CD4-positive, alpha-beta T cell (primary cell): ENCODE results near the gene FILIP1. TPM values are rescaled to one million over a fixed set of nuclear protein-coding genes. Genes with fewer than 3 reads are reported as not detected.
"Not testable (repeated sequence)": the region's sequence is repeated elsewhere in the genome, so short reads cannot be mapped to it uniquely, and the experiment has no call there.

Experiments used
- ATAC-seq: fragments of 200-7000 bp; cut with Tn5 transposase; one replicate; pipeline ENCODE4 v1.10.0; 2022; ENCODE audit warnings: mild to moderate bottlenecking; ENCODE audit not compliant: poor library complexity
- CTCF ChIA-PET: fragments of 350-600 bp; sonication (Branson Sonifier 250); formaldehyde crosslinking; loops from one replicate; lab custom pipeline; 2021; ENCODE audit warnings: antibody characterized with exemption, inconsistent platforms; lab: Charles Lee
- POLR2A ChIA-PET: fragments of 350-600 bp; sonication (Branson Sonifier 250); formaldehyde crosslinking; loops from one replicate; lab custom pipeline; 2021; ENCODE audit warnings: antibody characterized with exemption, inconsistent platforms; lab: Charles Lee
- DNase-seq, 14 experiments: peaks; one replicate each; pipeline ENCODE4 v3.0.0-alpha.2; 2013 to 2020; ENCODE audit warnings: mixed read lengths in 2 of 14
- H3K27ac ChIP-seq, 2 donors: one replicate each; pipeline versions ENCODE4 v1.5.1 to v1.7.0; 2013; ENCODE audit warnings: low read length in 2 of 2, low read depth in 1 of 2, mild to moderate bottlenecking in 1 of 2
- H3K27me3 ChIP-seq, 2 experiments: 1 replicate in 1 of 2; 2 replicates in 1 of 2; pipeline versions ENCODE4 v1.6.1 to v1.7.0; 2013; ENCODE audit warnings: low read length in 2 of 2, control low read depth in 1 of 2, mild to moderate bottlenecking in 1 of 2, moderate library complexity in 1 of 2; ENCODE audit not compliant: insufficient read depth in 2 of 2, control insufficient read depth in 1 of 2
- H3K36me3 ChIP-seq: one replicate; pipeline ENCODE4 v1.6.1; 2013; ENCODE audit warnings: low read length, control low read depth; ENCODE audit not compliant: insufficient read depth
- H3K4me1 ChIP-seq: one replicate; pipeline ENCODE4 v1.6.1; 2013; ENCODE audit warnings: low read length, control low read depth; ENCODE audit not compliant: insufficient read depth
- H3K4me3 ChIP-seq: one replicate; pipeline ENCODE4 v1.5.1; 2013; ENCODE audit warnings: mild to moderate bottlenecking, low read length, moderate library complexity
- H3K9me3 ChIP-seq, 2 experiments: 1 replicate in 1 of 2; 2 replicates in 1 of 2; pipeline versions ENCODE4 v1.6.1 to v1.7.0; 2013; ENCODE audit warnings: low read length in 2 of 2, mild to moderate bottlenecking in 2 of 2, control low read depth in 1 of 2, moderate library complexity in 1 of 2; ENCODE audit not compliant: control insufficient read depth in 1 of 2, insufficient read depth in 1 of 2
- H3K27ac Mint-ChIP-seq: one replicate; pipeline ENCODE4 v1.8.0; 2020; ENCODE audit warnings: mixed read lengths
- H3K27me3 Mint-ChIP-seq: one replicate; pipeline ENCODE4 v1.8.0; 2021; ENCODE audit warnings: mixed read lengths
- H3K36me3 Mint-ChIP-seq: one replicate; pipeline ENCODE4 v1.8.0; 2021; ENCODE audit warnings: low read depth, mixed read lengths
- H3K4me1 Mint-ChIP-seq: one replicate; pipeline ENCODE4 v1.8.0; 2021; ENCODE audit warnings: low read depth, mixed read lengths
- H3K4me3 Mint-ChIP-seq: one replicate; pipeline ENCODE4 v1.8.0; 2020; ENCODE audit warnings: mild to moderate bottlenecking, mixed read lengths
- H3K9me3 Mint-ChIP-seq: one replicate; pipeline ENCODE4 v1.8.0; 2020; ENCODE audit warnings: mixed read lengths
- CTCF ChIP-seq: fragments of 200-600 bp; IDR thresholded peaks from one replicate; pipeline ENCODE4 v1.8.0; 2022; ENCODE audit warnings: antibody characterized with exemption, mild to moderate bottlenecking
- intact Hi-C, 2 experiments: fragments of 100-400 bp; cut with DNase I in 1 of 2; cut with micrococcal nuclease in 1 of 2; formaldehyde crosslinking; loops; one replicate each; pipeline versions ENCODE4 v1.15.1 to v1.9.0; 2023 to 2025; cut with DNase I, micrococcal nuclease
- total RNA-seq, 174 experiments: library from RNA in 2 of 174; stranded (reverse) in 2 of 174; gene quantifications; one replicate each; pipeline ENCODE4 v1.2.3 and lab custom pipeline; 2021 to 2026

The FILIP1 gene
- total RNA-seq, 2 experiments from 2014 or later: 0.06 TPM; not detected in 1

GRCh38 chr6:75414445-75415021, 79.1 kb downstream of the FILIP1 start:
- H3K27me3 ChIP-seq: peaks cover 0 to 4% of the 10 kb centered on the region in 2 experiments
- no peak overlapping the region for H3K27ac ChIP-seq
- H3K4me1 ChIP-seq: no peaks in the 10 kb centered on the region
- no peak for TF ChIP-seq CTCF
- ChIA-PET CTCF (interaction anchor here (0.8 kb wide), 1 partner anchor 125 kb away, joined by 4 read pairs; no protein-coding TSS in a partner anchor), POLR2A (no interaction called here)
- DNase-seq: no peak
- H3K36me3 ChIP-seq: no peaks in the 10 kb centered on the region
- H3K36me3 Mint-ChIP-seq: no peaks in the 10 kb centered on the region
- H3K27me3 Mint-ChIP-seq: peaks cover 59% of the 10 kb centered on the region
- no peak for ATAC-seq
- no peak overlapping the region for H3K4me3 ChIP-seq
- H3K27ac Mint-ChIP-seq: no peak overlapping the region
- intact Hi-C loops: no loop called here
- peaks cover 3% of the 10 kb centered on the region for H3K9me3 Mint-ChIP-seq
- no peak overlapping the region for H3K4me3 Mint-ChIP-seq
- H3K4me1 Mint-ChIP-seq: no peaks in the 10 kb centered on the region
- H3K9me3 ChIP-seq: no peaks in the 10 kb centered on the region

DNA sequence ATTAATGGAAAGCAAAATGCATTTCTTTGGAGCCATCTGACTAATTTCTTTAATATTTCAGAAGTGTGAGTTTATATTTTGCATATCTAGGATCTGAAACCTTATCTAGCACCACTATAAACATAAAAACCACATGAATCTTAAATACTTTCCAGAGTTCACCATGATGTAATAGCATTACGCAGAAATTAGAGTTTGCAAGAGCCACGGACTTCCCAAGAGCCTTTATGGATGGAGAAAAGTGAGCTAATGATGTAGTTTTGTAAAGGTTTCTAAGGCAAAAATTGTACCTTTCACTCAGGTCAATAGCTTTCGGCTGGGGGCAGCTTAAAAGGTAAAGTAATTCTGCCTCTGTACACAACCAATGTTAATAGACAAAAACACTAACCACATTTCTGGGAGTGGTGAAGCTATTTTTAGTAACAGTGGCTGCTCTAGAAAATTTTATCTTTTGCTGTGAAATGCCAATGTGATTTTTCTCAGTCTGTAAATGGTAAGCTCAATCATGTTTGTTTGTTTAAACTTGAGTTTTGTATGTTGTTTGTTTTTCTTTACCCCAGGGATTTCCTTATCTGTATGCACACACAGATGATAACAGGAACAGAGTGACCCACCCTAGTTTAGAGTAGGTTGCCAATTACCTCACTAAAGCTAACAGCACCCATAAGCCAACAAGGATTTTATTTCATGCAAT, 80.5 kb downstream of the FILIP1 start:
- Mint-ChIP-seq H3K27me3 (peaks cover 56% of the 10 kb centered on the region), H3K27ac (no peak overlapping the region), H3K9me3 (peaks cover 3% of the 10 kb centered on the region), H3K4me1 (no peaks in the 10 kb centered on the region), H3K4me3 (no peak overlapping the region), H3K36me3 (no peaks in the 10 kb centered on the region)
- CTCF ChIA-PET: no interaction called here
- Histone ChIP-seq H3K9me3 (no peaks in the 10 kb centered on the region), H3K36me3 (no peaks in the 10 kb centered on the region), H3K27me3 (peaks cover 0 to 4% of the 10 kb centered on the region in 2 experiments), H3K4me3 (no peak overlapping the region), H3K4me1 (no peaks in the 10 kb centered on the region), H3K27ac (no peak overlapping the region)
- intact Hi-C loops: no loop called here
- ATAC-seq (no peak), DNase-seq (no peak)
- no peak for TF ChIP-seq CTCF
- POLR2A ChIA-PET: no interaction called here

- DNase-seq, H3K9me3 Mint-ChIP-seq, H3K27ac Mint-ChIP-seq, H3K36me3 Mint-ChIP-seq, H3K36me3 ChIP-seq, intact Hi-C loops, H3K27me3 ChIP-seq, H3K4me3 ChIP-seq, ATAC-seq, CTCF ChIA-PET, H3K4me1 Mint-ChIP-seq, H3K9me3 ChIP-seq, H3K4me1 ChIP-seq, H3K27ac ChIP-seq, POLR2A ChIA-PET, H3K4me3 Mint-ChIP-seq: not testable (repeated sequence)
- peaks cover 42% of the 10 kb centered on the region for H3K27me3 Mint-ChIP-seq
Measured at GRCh38 chr6:75410564-75410963, 83.0 kb downstream of the FILIP1 start.
